HG02759 (cell line): ENCODE results near the gene ATRN.
"Not testable (repeated sequence)": the region's sequence is repeated elsewhere in the genome, so short reads cannot be mapped to it uniquely, and the experiment has no call there.

Source experiments
- ATAC-seq: cut with Tn5 transposase; IDR thresholded peaks from one replicate; pipeline ENCODE4 v1.9.1; 2021; ENCODE audit warnings: mild to moderate bottlenecking, moderate library complexity; ENCODE audit not compliant: unreplicated experiment

ATRN gene

DNA sequence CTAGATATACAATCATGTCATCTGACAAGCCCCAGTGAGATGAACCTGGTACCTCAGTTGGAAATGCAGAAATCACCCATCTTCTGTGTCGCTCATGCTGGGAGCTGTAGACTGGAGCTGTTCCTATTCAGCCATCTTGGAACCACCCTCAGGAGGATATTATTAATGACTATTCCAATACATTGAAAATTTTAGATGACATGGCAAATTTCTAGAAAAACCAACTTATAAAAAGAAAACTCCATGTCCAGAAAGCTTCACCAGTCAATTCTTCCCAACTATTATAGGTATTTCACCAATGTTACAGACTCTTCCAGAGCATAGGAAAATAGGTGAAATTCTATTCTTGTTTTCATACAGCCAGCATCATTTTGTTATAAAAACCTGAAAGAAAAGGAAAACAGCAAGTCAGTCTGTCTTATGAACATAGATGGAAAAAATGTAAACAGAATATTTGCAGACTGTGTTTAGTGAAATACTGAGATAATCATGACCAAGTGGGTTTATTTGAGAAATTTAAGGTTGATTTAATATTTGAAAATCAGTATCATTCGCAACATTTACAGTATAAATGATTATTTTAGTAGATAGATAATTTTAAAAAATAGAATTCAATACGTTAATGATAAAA is 43.3 kb downstream of the ATRN start:
- ATAC-seq = no peak

DNA sequence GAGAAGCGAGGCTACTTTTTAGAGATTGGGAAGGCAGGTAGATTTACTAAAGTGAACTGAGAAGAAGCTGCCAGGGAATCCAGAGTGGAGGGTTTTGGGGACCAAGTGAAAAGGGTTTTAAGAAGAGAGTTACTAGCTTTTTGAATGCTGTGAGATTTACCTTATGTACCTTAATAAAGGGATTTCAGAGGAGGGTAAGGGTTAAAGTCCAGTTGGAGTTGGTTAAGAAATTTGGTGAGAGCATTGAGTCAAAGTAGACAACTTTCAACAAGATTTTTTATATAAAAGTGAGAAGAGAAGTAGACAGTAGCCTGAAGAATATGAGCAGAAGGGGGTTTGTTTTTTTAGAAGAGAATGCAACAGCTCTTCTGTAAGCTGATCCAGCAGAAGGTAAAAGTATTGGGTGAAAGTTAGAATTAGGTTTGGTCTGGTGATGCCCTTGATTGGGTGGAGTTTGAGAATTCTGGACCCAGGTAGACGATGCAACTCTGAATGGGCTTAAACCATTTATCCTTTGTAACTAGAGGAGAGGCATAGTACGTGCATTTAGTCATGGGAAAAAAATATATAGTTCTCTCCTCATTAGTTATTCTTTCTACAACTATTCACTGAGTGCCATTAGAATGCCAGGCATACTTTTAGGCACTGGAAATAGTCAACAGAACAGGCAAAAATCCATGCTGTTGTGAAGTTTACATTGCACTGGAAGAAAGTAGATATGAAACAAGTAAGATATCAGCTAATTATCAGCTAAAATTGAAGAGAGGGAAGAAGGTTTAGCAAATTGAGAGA is 44.8 kb downstream of the ATRN start:
- no peak for ATAC-seq

- ATAC-seq = no peak
Observed at GRCh38 chr20:3521852-3522740, 51.3 kb downstream of the ATRN start.

- ATAC-seq = not testable (repeated sequence)
Observed at GRCh38 chr20:3524696-3525095, 53.9 kb downstream of the ATRN start.

GRCh38 chr20:3532089-3532615 is 61.3 kb downstream of the ATRN start:
- no peak for ATAC-seq

GRCh38 chr20:3537733-3538132 is 66.9 kb downstream of the ATRN start:
- not testable (repeated sequence) for ATAC-seq

- no peak for ATAC-seq
Observed at GRCh38 chr20:3539311-3540107, 68.7 kb downstream of the ATRN start.

DNA sequence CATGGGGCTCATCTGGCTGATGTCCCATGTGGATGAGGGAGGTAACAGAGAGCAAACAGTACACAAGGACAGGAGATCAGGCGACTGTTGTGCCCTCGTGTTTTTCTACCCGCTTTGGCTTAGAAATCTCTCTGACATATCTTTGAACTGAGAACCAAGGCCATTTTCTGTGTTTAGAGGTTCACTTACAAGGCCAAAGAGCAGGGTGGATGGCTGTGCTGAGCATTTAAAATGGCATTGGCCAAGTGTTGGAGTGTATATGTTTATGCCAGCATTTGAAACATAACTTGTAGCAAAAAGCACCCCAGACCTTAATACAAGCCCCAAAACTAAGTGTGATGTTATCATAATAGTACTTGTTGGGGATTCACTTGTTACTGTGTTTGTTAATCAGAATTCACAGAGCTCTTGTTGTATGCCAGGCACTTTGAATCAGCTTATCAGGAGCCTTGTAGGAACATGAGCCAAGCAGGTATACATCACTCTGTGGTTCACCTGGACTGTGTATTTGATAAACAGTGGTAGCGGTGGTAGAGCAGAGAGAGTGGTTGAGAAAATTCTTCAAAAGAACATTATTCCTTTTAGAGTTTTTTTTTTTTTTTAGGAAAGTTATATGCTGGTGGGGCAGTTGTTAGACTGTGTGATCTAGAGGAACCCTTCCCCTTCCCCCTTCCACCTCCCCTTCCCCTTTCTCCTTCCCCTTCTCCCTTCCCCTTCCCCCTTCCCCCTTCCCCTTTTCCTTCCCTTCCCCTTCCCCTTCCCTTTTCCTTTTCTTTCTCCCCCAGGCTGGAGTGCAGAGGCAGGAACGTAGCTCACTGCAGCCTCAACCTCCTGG is 71.3 kb downstream of the ATRN start:
- no peak for ATAC-seq

DNA sequence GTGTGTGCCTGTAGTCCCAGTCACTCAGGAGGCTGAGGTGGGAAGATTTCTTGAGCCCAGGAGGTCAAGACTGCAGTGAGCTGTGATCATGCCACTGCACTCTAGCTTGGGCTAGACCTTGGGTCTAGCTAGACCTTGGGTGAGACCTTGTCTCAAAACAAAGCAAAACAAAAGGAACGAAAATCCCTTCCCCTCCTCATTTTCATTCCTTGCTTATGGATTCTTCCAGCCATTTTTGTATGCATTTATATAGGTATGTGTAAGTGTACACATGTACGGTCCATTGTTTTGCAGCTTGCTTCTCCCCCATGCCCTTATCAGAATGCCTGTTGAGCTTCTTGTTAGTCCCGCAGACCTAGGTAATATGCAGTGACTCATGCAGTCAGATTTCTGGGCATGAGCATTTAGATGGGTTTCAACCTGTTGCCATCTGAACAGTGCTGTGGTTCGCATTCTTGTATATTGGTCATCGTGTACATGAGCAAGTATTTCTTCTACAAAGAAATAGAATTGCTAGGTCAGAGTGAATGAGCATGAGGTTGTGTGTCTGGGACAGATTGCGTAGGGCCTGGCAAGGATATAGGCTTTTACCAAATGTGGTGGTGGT is 73.2 kb downstream of the ATRN start:
- no peak for ATAC-seq

DNA sequence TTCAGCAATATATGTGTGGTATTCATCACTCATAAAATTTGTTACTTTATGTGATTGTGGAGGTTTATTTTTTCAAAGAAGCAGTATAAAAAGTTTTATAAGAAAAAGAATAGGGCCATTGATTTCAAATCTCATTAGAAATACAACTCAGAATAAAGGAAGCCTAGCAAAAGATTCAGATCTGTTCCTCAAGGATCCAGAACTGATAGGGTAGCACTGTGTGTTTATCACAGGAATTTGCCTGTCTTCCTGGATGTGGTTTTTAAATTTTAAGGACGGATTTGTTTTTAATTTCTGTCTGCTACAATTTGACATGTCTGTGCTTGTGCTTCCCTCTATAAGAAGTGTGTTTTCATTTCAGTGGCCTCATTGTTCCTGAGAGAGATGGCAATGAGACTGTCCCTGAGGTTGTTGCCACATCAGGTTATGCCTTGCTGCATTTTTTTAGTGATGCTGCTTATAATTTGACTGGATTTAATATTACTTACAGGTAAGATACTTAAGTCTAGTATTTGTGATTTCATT is 74.6 kb downstream of the ATRN start:
- ATAC-seq = no peak

DNA sequence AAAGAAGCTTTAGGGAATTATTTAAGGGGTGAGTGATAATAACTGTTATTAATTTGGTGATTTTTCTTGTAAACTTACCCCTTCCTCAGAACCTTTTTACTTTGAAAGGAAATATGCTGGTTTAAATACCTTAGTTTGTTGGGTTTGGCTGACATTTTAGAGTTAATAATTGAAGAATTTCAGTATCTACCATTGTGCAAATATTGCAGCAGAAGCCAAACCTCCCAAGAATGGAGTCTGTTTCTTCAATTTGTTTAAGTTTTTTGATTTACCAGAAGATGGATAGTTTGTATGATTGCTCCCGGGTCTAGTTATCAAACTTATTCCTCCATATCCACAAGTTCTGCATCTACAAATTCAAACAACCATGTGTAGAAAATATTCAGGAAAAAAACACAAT is 77.1 kb downstream of the ATRN start:
- ATAC-seq = no peak

GRCh38 chr20:3550837-3551236 is 80.0 kb downstream of the ATRN start:
- no peak for ATAC-seq

GRCh38 chr20:3551681-3552434 is 81.0 kb downstream of the ATRN start:
- ATAC-seq = no peak

GRCh38 chr20:3553663-3554062 is 82.8 kb downstream of the ATRN start:
- no peak for ATAC-seq

- no peak for ATAC-seq
Observed at GRCh38 chr20:3557237-3557785, 86.5 kb downstream of the ATRN start.

DNA sequence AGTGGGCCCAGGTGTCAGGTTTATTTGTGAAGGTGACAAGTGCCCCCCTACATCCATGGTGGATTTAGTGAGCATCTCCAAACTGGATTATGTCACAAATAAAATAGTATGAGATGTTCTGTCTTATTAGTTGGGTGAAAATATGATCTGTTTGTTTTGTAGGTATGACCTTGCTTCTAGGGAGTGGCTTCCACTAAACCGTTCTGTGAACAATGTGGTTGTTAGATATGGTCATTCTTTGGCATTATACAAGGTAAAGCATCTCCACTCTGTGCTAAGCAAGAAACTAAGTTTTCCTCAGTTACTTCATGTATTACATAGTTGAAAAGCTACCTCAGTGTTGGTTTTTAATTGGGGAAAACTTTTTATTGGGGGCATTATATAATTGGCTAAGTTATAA is 88.4 kb downstream of the ATRN start:
- no peak for ATAC-seq

DNA sequence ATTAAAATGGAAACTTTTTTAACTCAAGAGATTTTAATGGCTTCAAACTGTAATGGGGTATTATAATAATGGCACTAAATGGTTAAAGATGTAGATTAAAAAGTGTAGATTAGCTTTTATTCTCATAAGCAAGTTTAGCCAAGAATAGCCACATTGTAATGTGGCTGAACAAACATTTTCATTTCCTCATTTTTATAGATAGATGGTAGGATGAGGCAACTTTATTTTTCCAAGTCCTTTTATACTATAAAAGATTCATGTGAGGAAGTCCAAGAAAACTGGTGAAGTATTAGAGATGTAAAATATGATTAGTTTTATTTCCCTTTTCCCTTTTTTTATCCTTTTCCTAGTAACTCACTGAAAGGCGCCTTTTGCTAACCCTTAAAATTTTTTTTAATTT is 88.8 kb downstream of the ATRN start:
- no peak for ATAC-seq

- no peak for ATAC-seq
Observed at GRCh38 chr20:3560162-3560561, 89.3 kb downstream of the ATRN start.
